Activated naive CD8-positive, alpha-beta T cell (primary cell): ENCODE data around the gene GLI3.

Source experiments
- H3K27ac Mint-ChIP-seq: one replicate; pipeline ENCODE4 v1.8.0; 2021; ENCODE audit warnings: mixed read lengths
- H3K27me3 Mint-ChIP-seq: one replicate; pipeline ENCODE4 v1.8.0; 2021; ENCODE audit warnings: mixed read lengths
- H3K36me3 Mint-ChIP-seq: one replicate; pipeline ENCODE4 v1.8.0; 2021; ENCODE audit warnings: mixed read lengths
- H3K4me1 Mint-ChIP-seq: one replicate; pipeline ENCODE4 v1.8.0; 2021; ENCODE audit warnings: low read depth, mixed read lengths
- H3K4me3 Mint-ChIP-seq: one replicate; pipeline ENCODE4 v1.8.0; 2021; ENCODE audit warnings: mild to moderate bottlenecking, mixed read lengths
- H3K9me3 Mint-ChIP-seq: one replicate; pipeline ENCODE4 v1.8.0; 2021; ENCODE audit warnings: low read depth, mixed read lengths

Gene GLI3

DNA sequence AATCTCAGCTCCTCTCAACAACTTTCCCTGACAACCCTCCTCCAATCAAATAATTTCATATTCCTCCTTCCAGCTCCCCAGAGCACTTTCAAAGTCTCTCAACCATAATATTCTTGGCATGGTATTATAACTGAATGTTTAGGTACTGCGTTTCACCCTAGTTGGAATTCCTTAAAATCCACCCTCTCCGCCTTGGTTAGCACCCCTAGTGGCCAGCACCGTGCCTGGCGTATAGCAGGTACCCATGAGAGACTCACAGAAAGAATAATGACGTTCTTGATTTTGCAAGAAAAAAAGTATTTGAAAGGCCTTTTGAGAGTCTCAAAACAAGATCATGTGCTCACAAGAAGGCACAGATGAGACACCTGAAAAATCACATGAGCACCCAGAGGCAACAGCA is 50.9 kb downstream of the GLI3 start:
- Mint-ChIP-seq H3K4me1 (no peaks in the 10 kb centered on the region), H3K36me3 (no peaks in the 10 kb centered on the region), H3K27ac (no peak overlapping the region), H3K27me3 (peaks cover 2% of the 10 kb centered on the region), H3K4me3 (no peak overlapping the region), H3K9me3 (peaks cover 3% of the 10 kb centered on the region)

DNA sequence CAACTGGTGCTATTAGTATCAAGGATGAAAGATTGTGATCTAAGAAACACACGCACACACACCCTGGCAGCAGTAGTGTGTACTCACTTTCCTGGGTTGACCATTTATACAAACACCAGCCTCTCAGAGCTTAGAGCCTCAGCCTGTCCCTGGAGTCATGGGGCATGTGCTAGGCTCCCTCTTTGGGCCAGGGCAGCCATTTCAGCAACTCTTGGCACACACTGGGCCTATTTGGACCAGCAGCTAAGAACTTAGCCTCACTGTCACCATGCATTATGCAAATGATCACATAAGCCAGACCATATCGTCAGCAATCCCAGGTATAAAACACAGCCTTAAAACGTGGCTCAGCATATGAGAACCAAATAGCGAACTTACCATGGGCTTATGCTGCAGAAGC is 51.3 kb downstream of the GLI3 start:
- H3K4me1 Mint-ChIP-seq = no peaks in the 10 kb centered on the region
- H3K9me3 Mint-ChIP-seq = peaks cover 3% of the 10 kb centered on the region
- H3K27me3 Mint-ChIP-seq = peaks cover 2% of the 10 kb centered on the region
- H3K4me3 Mint-ChIP-seq = no peak overlapping the region
- H3K27ac Mint-ChIP-seq = no peak overlapping the region
- no peaks in the 10 kb centered on the region for H3K36me3 Mint-ChIP-seq

DNA sequence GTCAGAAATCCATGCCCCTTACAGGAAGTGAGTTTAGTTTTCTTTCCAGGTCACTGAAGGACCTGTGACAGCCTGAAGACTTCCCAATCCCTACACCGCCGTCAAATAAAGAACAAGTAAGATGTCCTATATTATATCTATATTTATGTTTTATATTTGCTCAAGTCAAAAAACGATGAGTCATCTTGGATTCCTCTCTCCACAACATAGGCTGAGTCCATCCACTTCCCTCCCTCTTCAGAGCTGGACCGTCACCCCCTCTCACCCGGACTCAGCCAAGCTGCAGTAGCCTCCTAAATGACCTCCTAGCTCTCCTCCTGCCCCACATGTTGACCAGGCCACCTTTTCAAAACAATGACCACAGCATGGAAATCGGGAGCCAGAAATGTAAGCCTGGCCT is 53.5 kb downstream of the GLI3 start:
- Mint-ChIP-seq H3K4me1 (no peaks in the 10 kb centered on the region), H3K27ac (no peak overlapping the region), H3K4me3 (no peak overlapping the region), H3K9me3 (peaks cover 3% of the 10 kb centered on the region), H3K27me3 (peaks cover 2% of the 10 kb centered on the region), H3K36me3 (no peaks in the 10 kb centered on the region)

DNA sequence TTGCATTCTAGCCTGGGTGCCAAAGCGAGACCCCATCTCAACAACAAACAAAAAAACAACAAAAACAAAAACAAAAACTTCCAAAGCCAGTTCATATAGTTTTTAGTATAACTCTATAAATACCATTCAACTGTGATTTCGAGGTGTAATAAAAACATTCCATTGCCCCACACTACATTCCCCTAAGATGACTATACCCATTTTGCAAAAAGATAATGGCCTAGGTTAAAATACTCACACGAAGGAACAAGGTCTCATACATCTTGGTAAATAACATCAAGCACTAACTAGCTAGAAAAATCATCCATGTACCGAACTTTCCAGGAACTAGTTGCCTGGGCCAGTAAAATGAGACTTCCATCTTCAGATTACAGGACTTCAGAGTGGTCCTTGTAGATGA is 55.4 kb downstream of the GLI3 start:
- Mint-ChIP-seq H3K4me1 (no peaks in the 10 kb centered on the region), H3K27me3 (peaks cover 2% of the 10 kb centered on the region), H3K27ac (no peak overlapping the region), H3K9me3 (peaks cover 3% of the 10 kb centered on the region), H3K36me3 (no peaks in the 10 kb centered on the region), H3K4me3 (no peak overlapping the region)

DNA sequence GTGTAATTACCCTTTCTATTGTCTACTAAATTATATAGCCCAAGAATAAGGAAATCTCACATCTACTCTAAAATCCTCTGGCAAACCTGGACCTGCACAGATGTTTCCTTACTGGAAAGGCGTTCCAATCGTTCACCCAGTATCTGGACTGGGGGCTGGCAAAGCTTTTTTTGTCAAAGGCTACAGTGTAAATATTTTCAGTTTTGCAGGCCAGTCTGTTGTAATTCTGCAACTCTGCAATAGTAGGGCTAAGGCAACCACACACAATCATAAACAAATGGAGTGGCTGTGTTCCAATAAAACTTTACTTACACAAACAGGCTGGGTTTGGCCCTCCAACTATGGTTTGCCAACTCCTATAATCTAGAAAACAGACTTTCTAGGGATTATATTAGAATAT is 56.2 kb downstream of the GLI3 start:
- Mint-ChIP-seq H3K36me3 (no peaks in the 10 kb centered on the region), H3K4me1 (no peaks in the 10 kb centered on the region), H3K27me3 (peaks cover 2% of the 10 kb centered on the region), H3K9me3 (peaks cover 3% of the 10 kb centered on the region), H3K27ac (no peak overlapping the region), H3K4me3 (no peak overlapping the region)

DNA sequence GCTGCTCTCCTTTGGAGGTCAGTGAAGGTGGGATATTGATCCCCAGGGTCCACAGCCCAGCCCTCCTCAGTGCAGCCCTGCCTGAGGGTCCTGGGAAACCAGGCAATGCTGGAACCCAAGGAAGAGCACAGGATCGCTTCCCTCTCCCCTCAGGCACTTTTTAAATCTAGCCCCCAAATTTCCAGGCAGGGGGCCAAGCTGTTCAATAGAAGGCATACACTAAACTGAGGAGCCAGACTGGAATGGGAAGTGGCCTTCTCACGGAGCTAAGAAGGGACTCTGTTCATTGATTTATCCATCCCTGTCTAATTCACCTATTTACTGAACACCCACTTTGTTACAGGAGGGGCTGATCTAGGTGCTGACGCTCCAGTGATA is 60.3 kb downstream of the GLI3 start:
- no peak overlapping the region for H3K4me3 Mint-ChIP-seq
- H3K4me1 Mint-ChIP-seq = no peaks in the 10 kb centered on the region
- H3K27ac Mint-ChIP-seq = no peak overlapping the region
- H3K36me3 Mint-ChIP-seq = no peaks in the 10 kb centered on the region
- no peaks in the 10 kb centered on the region for H3K27me3 Mint-ChIP-seq
- no peaks in the 10 kb centered on the region for H3K9me3 Mint-ChIP-seq

DNA sequence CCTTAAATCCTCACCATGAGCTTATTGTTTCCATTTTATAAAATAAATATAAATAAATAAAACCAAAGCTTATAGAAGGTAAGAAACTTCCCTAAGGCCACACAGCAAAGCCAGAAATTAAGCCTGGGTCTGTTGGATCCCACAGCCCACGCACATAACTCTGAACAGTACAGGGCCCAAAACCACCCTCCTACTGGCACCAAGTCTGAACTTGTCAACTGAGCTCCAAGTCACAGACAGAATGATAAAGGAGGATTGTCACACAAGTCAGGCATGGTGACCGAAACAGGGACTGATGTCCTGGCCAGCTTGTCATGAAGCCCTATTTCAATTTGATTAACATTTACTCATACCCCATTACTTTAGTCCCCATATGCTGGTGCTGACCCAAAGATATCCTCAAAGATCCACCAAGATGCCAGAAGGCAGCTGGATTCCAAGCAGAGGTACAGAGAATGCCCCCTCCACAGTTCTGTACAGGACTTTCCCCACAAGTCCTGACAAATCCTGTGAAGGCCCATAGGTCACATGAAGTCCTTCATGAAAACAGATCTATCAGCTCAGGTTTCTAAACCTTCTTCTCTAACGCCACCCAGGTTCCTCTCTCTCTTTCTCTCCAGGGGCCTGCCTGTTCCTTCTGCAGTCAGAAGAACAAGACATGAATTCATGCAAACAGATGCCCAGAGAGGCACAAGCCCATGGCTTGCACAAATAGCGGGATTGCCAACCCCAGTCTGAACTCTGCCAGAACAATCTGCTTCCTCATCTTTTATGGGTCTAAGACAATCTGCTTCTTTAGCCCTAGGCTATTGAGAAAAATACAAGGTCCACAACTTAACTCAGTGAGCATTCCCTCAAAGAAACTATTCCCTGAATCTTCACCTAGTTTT is 60.9 kb downstream of the GLI3 start:
- H3K27me3 Mint-ChIP-seq = no peaks in the 10 kb centered on the region
- H3K4me1 Mint-ChIP-seq = no peaks in the 10 kb centered on the region
- H3K36me3 Mint-ChIP-seq = no peaks in the 10 kb centered on the region
- H3K4me3 Mint-ChIP-seq = no peak overlapping the region
- no peak overlapping the region for H3K27ac Mint-ChIP-seq
- no peaks in the 10 kb centered on the region for H3K9me3 Mint-ChIP-seq

DNA sequence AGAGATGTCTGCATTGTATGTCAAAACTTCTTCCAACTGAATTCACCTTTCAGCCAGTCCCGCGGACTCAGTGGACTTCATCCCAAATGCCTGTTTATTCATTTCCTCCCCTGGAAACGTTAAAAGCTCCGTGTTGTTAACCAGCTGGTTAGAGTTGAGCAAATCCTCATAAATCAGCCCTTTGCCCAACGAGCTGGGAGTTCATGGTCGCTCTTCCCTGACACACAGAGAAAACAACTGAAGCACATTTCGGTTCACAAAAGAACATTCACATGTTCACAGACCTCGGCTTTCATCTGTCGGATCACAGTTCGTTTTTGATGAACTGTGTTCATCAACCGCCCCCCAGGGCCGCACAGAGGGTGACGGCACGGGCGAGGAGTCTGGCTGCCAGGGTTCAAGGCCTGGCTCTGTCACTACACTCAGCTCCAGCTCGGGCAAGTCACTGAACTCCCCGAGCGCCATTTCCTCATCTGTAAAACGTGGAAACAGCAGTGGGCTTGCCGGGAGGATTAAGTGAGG is 62.6 kb downstream of the GLI3 start:
- H3K27me3 Mint-ChIP-seq = no peaks in the 10 kb centered on the region
- no peaks in the 10 kb centered on the region for H3K4me1 Mint-ChIP-seq
- H3K4me3 Mint-ChIP-seq = no peak overlapping the region
- H3K9me3 Mint-ChIP-seq = no peaks in the 10 kb centered on the region
- no peaks in the 10 kb centered on the region for H3K36me3 Mint-ChIP-seq
- no peak overlapping the region for H3K27ac Mint-ChIP-seq

DNA sequence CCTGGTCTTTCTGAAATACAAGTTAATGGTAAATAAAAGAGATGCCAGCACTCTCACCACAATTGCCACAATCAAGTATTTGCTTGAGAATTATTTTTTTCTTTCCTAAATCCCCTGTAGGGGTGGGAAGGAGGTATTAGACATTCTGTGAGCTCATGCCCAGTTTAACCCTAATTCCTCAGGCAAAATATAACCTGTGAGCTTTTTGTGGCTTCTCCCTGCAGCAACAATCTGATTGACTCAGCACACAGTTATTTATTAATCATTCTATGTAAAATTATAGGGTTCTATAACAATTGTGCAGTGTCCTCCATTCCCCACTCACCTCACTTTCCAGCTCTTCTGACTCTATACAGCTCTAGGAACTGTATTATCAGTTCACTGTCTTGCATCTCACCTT is 66.3 kb downstream of the GLI3 start:
- H3K27ac Mint-ChIP-seq = no peak overlapping the region
- H3K4me3 Mint-ChIP-seq = no peak overlapping the region
- no peaks in the 10 kb centered on the region for H3K9me3 Mint-ChIP-seq
- H3K4me1 Mint-ChIP-seq = no peaks in the 10 kb centered on the region
- H3K36me3 Mint-ChIP-seq = no peaks in the 10 kb centered on the region
- H3K27me3 Mint-ChIP-seq = no peaks in the 10 kb centered on the region

DNA sequence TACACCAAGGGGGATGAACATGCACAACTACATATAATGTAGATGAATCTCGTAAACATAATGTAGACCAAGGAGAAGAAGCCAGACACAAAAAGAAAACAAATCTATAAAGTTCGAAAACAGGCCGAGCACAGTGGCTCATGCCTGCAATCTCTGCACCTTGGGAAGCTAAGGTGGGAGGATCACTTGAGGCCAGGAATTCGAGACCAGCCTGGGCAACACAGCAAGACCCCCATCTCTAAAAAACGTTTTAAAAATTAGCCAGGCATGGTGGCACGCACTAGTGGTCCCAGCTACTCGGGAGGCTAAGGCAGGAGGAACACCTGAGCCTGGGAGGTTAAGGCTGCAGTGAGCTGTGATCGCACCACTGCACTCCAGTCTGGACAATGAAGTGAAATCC is 68.5 kb downstream of the GLI3 start:
- no peaks in the 10 kb centered on the region for H3K4me1 Mint-ChIP-seq
- H3K27me3 Mint-ChIP-seq = no peaks in the 10 kb centered on the region

DNA sequence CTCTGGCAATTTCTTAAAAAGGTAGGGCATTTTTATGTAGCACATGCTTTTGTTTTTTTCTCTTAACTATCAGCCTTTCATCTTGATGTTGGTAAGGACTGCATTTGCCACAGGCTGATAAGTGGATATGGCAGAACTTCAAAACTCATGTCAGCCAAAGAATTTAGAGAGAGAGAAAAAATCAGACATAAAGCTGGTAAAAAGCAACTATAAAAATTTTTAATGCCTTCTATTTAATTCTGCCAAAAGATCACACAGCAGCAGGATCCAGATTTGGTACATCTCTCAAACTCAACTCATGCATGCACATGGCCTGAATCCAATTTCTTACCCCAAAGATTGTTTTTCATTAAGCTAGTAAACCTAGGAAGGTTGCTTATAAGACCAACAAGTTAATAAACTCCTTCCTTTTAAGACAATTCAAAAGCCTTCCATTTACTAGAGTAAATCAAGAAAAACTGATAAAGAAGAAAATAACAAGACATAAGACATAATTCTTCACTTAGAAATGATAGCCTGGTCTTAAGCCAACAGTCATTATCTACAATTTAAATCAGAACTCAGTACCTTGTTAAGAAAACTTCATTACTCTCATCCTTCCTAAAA is 69.3 kb downstream of the GLI3 start:
- no peak overlapping the region for H3K27ac Mint-ChIP-seq
- H3K27me3 Mint-ChIP-seq = no peaks in the 10 kb centered on the region
- H3K9me3 Mint-ChIP-seq = no peaks in the 10 kb centered on the region
- H3K4me1 Mint-ChIP-seq = no peaks in the 10 kb centered on the region
- H3K36me3 Mint-ChIP-seq = no peaks in the 10 kb centered on the region
- no peak overlapping the region for H3K4me3 Mint-ChIP-seq

More for the DNA sequence above, 68.5 kb downstream of the GLI3 start:
- Mint-ChIP-seq H3K36me3 (no peaks in the 10 kb centered on the region), H3K9me3 (no peaks in the 10 kb centered on the region), H3K4me3 (no peak overlapping the region), H3K27ac (no peak overlapping the region)

DNA sequence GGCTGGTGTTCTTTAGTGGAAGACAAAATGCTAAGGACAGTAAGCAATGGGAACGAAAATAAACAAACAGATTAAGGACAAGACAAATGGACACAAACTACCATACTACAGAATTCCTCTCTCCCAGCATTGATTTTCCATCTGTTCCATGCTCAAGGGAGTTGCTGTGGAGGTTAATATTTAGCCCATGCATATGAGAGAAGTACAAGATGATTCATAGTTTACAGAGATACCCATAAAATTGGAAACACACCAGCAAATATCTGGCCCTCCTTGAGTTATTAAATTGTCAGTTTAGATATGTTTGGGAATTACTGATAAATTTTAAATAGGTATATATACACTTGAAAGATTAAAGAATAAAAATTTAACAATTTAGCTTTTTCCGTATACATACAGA is 69.8 kb downstream of the GLI3 start:
- Mint-ChIP-seq H3K27ac (no peak overlapping the region), H3K9me3 (no peaks in the 10 kb centered on the region), H3K4me1 (no peaks in the 10 kb centered on the region), H3K27me3 (no peaks in the 10 kb centered on the region), H3K36me3 (no peaks in the 10 kb centered on the region), H3K4me3 (no peak overlapping the region)

DNA sequence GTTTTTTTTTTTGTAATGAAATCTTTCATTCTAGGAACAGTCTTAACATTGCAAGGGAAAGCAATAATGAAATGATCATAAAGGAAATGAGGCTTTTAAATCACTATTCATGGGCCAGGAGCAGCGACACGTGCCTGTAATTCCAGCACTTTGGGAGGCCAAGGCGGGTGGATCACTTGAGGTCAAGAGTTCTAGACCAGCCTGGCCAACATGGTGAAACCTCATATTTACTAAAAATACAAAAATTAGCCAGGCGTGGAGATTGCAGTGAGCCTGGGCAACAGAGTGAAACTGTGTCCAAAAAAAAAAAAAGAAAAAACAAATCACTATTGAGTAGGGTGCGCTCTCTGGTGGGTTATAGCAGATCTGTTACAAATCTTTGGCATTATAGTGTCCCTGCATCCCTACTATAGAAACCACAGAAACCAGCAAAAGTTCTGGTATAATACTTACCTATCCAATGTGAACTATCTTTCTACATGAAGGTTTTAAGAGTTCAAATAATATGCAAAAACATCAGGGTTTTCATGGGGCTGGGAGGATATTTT is 72.1 kb downstream of the GLI3 start:
- Mint-ChIP-seq H3K27me3 (no peaks in the 10 kb centered on the region), H3K4me1 (no peaks in the 10 kb centered on the region), H3K27ac (no peak overlapping the region), H3K9me3 (no peaks in the 10 kb centered on the region), H3K36me3 (no peaks in the 10 kb centered on the region), H3K4me3 (no peak overlapping the region)

DNA sequence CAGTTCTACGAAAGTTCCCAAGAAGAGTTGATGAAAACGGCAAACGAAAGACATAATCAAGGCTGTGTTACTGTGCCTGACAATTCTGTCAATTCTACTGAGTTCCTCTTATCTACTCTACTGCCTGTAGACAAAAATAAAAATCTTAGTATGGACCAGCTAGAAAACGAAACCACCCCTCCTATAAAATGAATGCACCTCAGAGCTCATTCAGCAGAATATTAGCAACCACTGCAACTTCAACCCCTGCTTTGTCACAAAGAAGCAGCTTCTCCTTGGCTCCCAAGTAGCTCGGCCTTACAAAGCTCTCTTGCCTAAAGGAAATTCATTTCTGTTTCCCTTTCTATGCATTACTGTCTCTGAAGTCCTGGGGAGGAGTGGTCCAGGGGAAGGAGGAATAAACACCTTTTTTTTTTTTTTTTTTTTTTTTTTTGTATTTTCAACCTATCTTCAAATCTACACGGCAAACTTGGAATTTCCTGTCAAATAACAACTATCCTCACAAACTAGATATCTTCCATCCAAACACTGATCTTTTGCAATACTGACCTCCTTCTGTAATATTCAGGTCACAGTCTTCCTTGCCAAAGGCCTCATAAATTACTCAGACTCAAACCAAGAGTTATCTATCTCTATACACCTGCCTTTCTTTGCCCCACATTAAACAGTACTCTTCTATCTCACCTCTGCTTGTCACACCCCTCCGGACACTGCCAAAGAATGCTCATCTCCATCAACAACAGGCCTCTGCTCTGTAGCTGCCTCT is 74.3 kb downstream of the GLI3 start:
- no peaks in the 10 kb centered on the region for H3K27me3 Mint-ChIP-seq
- H3K9me3 Mint-ChIP-seq = no peaks in the 10 kb centered on the region
- no peaks in the 10 kb centered on the region for H3K36me3 Mint-ChIP-seq
- H3K4me3 Mint-ChIP-seq = no peak overlapping the region
- H3K4me1 Mint-ChIP-seq = no peaks in the 10 kb centered on the region
- H3K27ac Mint-ChIP-seq = no peak overlapping the region

DNA sequence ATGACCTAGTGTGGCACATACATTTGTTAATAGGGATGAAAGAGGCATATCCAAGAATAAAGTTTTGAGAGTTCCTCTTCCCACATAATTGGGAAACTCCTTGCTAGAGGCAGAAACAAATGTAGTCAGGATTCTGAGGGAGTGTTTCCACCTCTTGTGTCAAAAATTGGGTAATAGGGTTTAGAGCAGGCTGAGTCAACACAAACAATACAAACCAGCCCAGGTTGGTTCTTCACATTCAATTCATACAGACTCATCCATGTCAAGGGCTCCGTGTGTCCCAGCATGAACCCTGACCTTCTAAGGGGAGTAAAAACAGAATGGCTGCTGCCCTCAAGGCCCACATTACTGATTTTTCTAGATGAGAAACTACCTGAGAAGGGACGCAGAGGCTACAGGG is 75.3 kb downstream of the GLI3 start:
- Mint-ChIP-seq H3K27me3 (no peaks in the 10 kb centered on the region), H3K4me3 (no peak overlapping the region), H3K4me1 (no peaks in the 10 kb centered on the region), H3K9me3 (no peaks in the 10 kb centered on the region), H3K36me3 (no peaks in the 10 kb centered on the region), H3K27ac (no peak overlapping the region)
